GM12874 (cell line): Measurements from ENCODE around the gene S100A11.

Source experiments
- TF ChIP-seq, protein P1 (sequence below): IDR thresholded peaks from 2 replicates; pipeline ENCODE4 v1.5.1; 2011; ENCODE audit warnings: low read depth, mild to moderate bottlenecking, control low read depth, low read length, moderate library complexity; ENCODE audit not compliant: insufficient read depth

S100A11 gene

DNA sequence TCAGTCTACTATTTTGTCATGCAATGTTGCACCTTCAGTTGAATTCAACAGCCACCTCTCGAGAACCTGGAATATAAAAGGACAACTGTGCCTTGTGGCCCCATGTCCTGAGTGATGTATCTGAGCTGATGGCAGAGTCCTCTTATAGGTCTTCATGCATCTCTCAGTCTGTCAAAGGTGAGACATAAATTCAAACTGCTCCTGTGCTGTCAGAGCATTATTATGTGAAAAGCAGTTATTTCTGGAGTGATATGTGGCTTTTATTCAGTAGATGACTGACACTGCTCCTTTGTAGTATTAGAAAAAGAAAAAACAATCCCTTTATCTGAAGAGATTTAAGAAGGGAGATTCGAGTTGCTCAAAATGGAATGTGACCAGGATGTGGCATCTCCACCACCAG lies 51.5 kb downstream of the S100A11 start:
- TF ChIP-seq, protein P1, sequence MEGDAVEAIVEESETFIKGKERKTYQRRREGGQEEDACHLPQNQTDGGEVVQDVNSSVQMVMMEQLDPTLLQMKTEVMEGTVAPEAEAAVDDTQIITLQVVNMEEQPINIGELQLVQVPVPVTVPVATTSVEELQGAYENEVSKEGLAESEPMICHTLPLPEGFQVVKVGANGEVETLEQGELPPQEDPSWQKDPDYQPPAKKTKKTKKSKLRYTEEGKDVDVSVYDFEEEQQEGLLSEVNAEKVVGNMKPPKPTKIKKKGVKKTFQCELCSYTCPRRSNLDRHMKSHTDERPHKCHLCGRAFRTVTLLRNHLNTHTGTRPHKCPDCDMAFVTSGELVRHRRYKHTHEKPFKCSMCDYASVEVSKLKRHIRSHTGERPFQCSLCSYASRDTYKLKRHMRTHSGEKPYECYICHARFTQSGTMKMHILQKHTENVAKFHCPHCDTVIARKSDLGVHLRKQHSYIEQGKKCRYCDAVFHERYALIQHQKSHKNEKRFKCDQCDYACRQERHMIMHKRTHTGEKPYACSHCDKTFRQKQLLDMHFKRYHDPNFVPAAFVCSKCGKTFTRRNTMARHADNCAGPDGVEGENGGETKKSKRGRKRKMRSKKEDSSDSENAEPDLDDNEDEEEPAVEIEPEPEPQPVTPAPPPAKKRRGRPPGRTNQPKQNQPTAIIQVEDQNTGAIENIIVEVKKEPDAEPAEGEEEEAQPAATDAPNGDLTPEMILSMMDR, result no peak

DNA sequence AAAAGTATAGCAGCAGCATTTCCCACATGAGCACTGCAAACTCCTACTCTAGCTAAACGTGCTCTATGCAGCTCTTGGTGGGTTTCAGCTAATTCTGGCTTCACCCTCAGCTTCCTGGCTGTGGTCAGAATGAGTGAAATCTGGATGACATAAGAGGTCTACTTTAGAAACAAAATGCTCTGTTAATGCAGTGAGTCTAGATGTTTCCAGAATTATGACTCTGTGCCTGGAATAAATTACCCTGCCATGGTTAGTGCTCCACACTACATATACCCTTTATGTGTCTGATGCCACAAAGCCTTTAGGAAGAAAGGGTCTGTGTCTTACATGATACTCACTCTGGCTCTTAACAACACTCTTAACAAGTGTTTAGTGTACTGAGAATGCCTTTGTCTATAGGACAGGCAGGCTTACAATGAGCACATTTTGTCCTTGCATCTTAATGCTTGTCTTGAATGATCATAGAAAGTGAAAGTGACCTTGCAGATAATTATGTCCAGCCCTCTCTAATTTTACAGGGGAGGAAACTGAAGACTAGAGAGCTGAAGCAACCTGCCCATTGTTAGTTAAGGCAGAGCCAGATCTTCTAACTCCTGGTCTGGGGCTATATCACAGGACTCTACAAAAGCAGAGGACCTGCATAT lies 52.4 kb downstream of the S100A11 start:
- TF ChIP-seq, protein P1, result no peak
